Natural killer cell (primary cell): ENCODE measurements around the gene HSPB9. TPM values are rescaled to one million over a fixed set of nuclear protein-coding genes. Genes with fewer than 3 reads are reported as not detected.

Experiments used
- ATAC-seq, 3 donors: fragments of 150-1000 bp in 2 of 3; fragments of 200-7000 bp in 1 of 3; cut with Tn5 transposase; 1 replicate in 1 of 3; 2 replicates in 2 of 3; pipeline ENCODE4 v1.10.0; 2021; ENCODE audit warnings: mild to moderate bottlenecking in 2 of 3, moderate library complexity in 2 of 3
- DNase-seq, 2 donors: peaks; one replicate each; pipeline versions ENCODE4 v3.0.0 to v3.0.0-alpha.2; 2013 to 2021; ENCODE audit warnings: mixed read lengths in 1 of 2
- H3K27ac ChIP-seq: one replicate; pipeline ENCODE4 v1.5.1; 2013; ENCODE audit warnings: mild to moderate bottlenecking, low read length
- H3K27me3 ChIP-seq: one replicate; pipeline ENCODE4 v1.6.1; 2013; ENCODE audit warnings: low read length; ENCODE audit not compliant: control insufficient read depth, insufficient read depth
- H3K36me3 ChIP-seq: one replicate; pipeline ENCODE4 v1.6.1; 2013; ENCODE audit warnings: low read length; ENCODE audit not compliant: control insufficient read depth, insufficient read depth
- H3K4me1 ChIP-seq: one replicate; pipeline ENCODE4 v1.6.1; 2013; ENCODE audit warnings: low read length; ENCODE audit not compliant: control insufficient read depth, insufficient read depth
- H3K4me3 ChIP-seq: one replicate; pipeline ENCODE4 v1.5.1; 2013; ENCODE audit warnings: low read length
- H3K9me3 ChIP-seq: one replicate; pipeline ENCODE4 v1.6.1; 2013; ENCODE audit warnings: low read length; ENCODE audit not compliant: control insufficient read depth, insufficient read depth
- H3K27ac Mint-ChIP-seq, 2 donors: one replicate each; pipeline ENCODE4 v1.8.0; 2022; ENCODE audit warnings: mild to moderate bottlenecking in 2 of 2, mixed read lengths in 2 of 2, moderate library complexity in 1 of 2
- H3K27me3 Mint-ChIP-seq, 2 donors: one replicate each; pipeline ENCODE4 v1.8.0; 2022; ENCODE audit warnings: low read depth in 2 of 2, mixed read lengths in 2 of 2
- H3K36me3 Mint-ChIP-seq: one replicate; pipeline ENCODE4 v1.8.0; 2022; ENCODE audit warnings: mixed read lengths
- H3K4me1 Mint-ChIP-seq, 2 donors: one replicate each; pipeline ENCODE4 v1.8.0; 2022; ENCODE audit warnings: mixed read lengths in 2 of 2
- H3K4me3 Mint-ChIP-seq: one replicate; pipeline ENCODE4 v1.8.0; 2022; ENCODE audit warnings: mild to moderate bottlenecking, moderate library complexity, mixed read lengths
- H3K9me3 Mint-ChIP-seq, 2 donors: one replicate each; pipeline ENCODE4 v1.8.0; 2022; ENCODE audit warnings: mixed read lengths in 2 of 2
- WGBS: methylation state at CpG from one replicate; pipeline ENCODE4 v1.1.7; 2013; ENCODE audit warnings: missing lambda C conversion rate; ENCODE audit not compliant: insufficient coverage; 5-methylcytosine and 5-hydroxymethylcytosine counted together
- intact Hi-C: fragments of 100-400 bp; cut with micrococcal nuclease; formaldehyde crosslinking; loops from one replicate; pipeline ENCODE4 v1.14.2; 2022
- total RNA-seq, 4 donors: library from RNA; stranded (reverse); fragments of 120-200 nt in 1 of 4; gene quantifications; one replicate each; pipeline versions ENCODE4 v1.2.3 to v1.2.4, GENCODE V29; 2013 to 2022
- TF ChIP-seq, protein P1 (sequence below): fragments of 200-600 bp; IDR thresholded peaks from one replicate; pipeline ENCODE4 v1.8.0; 2022; ENCODE audit warnings: antibody characterized with exemption

HSPB9 gene
- total RNA-seq, 3 donors from 2014 or later (not counting 1 experiment from before 2014, with no cell fraction given): not detected

DNA sequence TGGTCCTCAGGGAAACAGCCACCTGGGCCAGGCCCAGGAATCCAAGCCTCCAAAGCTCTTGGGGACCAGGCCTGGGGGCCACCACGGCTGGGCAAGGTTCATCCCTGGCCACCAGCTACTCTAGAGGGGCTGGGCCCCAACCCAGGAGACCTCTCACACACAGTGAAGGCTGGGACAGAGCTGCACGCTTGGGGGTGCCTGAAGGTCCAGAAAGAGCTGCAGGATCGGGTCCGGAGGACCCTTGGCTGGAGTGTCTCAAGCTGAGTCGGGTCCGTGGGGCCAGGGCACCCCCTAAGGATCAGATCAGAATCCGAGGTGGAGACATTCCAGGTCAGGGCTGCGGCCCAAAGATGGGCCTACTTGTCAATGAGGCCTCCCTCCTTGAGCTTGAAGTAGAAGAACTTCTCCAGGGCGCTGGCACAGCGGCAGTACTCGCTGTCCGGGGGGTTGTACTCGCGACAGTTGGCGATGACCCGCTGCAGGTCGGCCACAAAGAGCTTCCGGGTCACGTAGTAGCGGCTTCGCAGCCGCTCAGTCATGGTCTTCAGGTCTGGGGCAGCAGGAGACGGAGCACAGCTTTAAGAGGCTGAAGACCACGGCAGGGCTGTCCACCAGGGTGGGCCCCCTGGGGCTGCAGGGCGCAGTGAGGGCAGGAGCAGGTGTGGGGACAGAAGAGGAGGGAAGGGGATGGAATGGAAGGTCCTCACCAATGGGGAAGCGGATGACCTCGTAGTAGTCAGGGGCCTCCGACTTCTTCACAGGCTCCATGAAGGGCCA, 9.1 kb upstream of the HSPB9 start:
- WGBS: 96% methylated on average over 28 of the region's 28 CpGs
- peak overlapping the region; percentile 78 for H3K27ac ChIP-seq
- H3K9me3 ChIP-seq: no peaks in the 10 kb centered on the region
- intact Hi-C loops: no loop called here
- TF ChIP-seq, protein P1, sequence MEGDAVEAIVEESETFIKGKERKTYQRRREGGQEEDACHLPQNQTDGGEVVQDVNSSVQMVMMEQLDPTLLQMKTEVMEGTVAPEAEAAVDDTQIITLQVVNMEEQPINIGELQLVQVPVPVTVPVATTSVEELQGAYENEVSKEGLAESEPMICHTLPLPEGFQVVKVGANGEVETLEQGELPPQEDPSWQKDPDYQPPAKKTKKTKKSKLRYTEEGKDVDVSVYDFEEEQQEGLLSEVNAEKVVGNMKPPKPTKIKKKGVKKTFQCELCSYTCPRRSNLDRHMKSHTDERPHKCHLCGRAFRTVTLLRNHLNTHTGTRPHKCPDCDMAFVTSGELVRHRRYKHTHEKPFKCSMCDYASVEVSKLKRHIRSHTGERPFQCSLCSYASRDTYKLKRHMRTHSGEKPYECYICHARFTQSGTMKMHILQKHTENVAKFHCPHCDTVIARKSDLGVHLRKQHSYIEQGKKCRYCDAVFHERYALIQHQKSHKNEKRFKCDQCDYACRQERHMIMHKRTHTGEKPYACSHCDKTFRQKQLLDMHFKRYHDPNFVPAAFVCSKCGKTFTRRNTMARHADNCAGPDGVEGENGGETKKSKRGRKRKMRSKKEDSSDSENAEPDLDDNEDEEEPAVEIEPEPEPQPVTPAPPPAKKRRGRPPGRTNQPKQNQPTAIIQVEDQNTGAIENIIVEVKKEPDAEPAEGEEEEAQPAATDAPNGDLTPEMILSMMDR: no peak
- DNase-seq (no peak), ATAC-seq (no peak)
- H3K4me1 ChIP-seq: peaks cover 40% of the 10 kb centered on the region
- no peaks in the 10 kb centered on the region for H3K36me3 Mint-ChIP-seq
- H3K4me3 Mint-ChIP-seq: no peak overlapping the region
- H3K27ac Mint-ChIP-seq: peak overlapping the region; percentile 89 to 95
- peaks cover 5 to 25% of the 10 kb centered on the region in 2 donors for H3K4me1 Mint-ChIP-seq
- no peaks in the 10 kb centered on the region for H3K27me3 ChIP-seq
- no peaks in the 10 kb centered on the region for H3K27me3 Mint-ChIP-seq
- H3K9me3 Mint-ChIP-seq: no peaks in the 10 kb centered on the region
- no peak overlapping the region for H3K4me3 ChIP-seq
- H3K36me3 ChIP-seq: peaks cover 14% of the 10 kb centered on the region

DNA sequence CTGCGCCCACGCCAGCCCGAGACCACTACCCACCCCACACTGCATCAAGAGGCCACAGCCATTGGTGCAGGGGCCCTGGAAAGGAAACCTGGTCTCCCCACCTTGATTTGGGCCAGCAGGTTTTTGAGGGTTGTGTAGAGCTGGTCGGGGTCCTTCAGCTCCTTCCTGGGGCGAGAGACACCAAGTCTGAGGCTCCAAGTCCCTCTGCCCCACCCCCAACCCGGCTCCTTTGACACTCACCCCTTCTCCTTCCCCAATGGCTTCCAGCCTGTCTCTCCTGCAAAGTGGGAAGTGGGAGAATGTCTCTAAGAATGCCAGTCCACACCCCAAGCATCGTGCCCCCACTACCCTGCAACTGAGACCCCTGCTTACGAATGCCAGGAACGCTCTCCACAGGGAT, 8.5 kb upstream of the HSPB9 start:
- no peaks in the 10 kb centered on the region for H3K36me3 Mint-ChIP-seq
- peaks cover 40% of the 10 kb centered on the region for H3K4me1 ChIP-seq
- H3K36me3 ChIP-seq: peaks cover 11% of the 10 kb centered on the region
- DNase-seq (no peak), ATAC-seq (no peak)
- no peaks in the 10 kb centered on the region for H3K9me3 ChIP-seq
- peak overlapping the region in 1 of 2 donors; percentile 82 for H3K27ac Mint-ChIP-seq
- no peaks in the 10 kb centered on the region for H3K9me3 Mint-ChIP-seq
- 95% methylated on average over 6 of the region's 9 CpGs for WGBS
- TF ChIP-seq, protein P1: no peak
- peaks cover 5 to 29% of the 10 kb centered on the region in 2 donors for H3K4me1 Mint-ChIP-seq
- H3K4me3 Mint-ChIP-seq: peak overlapping the region; percentile 17
- no peak overlapping the region for H3K27ac ChIP-seq
- H3K27me3 ChIP-seq: no peaks in the 10 kb centered on the region
- no peaks in the 10 kb centered on the region for H3K27me3 Mint-ChIP-seq
- no peak overlapping the region for H3K4me3 ChIP-seq
- intact Hi-C loops: no loop called here

DNA sequence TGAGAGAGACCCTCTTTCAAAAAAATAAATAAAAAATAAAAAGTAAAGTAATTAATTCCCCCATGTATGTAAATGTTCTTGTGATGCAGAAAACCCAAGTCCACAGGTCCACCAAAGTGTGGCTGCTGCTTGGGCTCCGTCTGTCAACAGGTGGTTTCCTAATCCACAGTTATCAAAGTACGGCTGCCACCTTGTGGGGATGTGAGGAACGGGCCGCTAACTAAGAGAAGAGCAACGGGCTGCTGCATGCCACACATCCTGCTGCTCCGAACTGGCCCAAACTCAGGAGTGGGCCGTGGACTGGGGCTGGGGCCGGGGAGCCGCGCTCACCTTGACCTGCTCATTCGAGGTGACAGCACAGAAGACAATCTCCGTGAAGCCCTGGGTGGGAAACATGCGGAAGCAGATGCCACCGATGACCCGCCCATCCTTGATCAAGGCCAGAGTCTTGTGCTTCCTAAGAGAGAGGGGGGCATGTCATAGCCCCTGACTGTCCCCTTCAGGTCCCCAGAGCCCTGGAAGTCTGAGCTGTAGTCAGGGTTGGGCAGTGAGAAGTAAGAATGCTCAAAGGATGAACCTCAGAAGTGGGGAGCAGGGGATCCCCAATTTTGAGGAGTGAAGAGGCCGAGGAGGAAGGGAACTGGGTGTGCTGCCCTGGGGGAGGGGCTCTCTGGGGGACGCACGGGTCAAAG, 5.8 kb upstream of the HSPB9 start:
- H3K4me3 Mint-ChIP-seq: peak overlapping the region; percentile 25
- peak; percentile 79 to 92 for DNase-seq
- WGBS: 46% methylated on average over 18 of the region's 18 CpGs
- peaks cover 9 to 35% of the 10 kb centered on the region in 2 donors for H3K4me1 Mint-ChIP-seq
- Histone ChIP-seq H3K9me3 (no peaks in the 10 kb centered on the region), H3K4me1 (peaks cover 40% of the 10 kb centered on the region), H3K36me3 (peaks cover 3% of the 10 kb centered on the region), H3K27ac (peak overlapping the region; percentile 39), H3K27me3 (no peaks in the 10 kb centered on the region), H3K4me3 (no peak overlapping the region)
- intact Hi-C loops: loop anchor here (1.0 to 5.0 kb wide), 4 partner anchors 50 to 380 kb away; no protein-coding TSS in a partner anchor
- no peaks in the 10 kb centered on the region for H3K9me3 Mint-ChIP-seq
- TF ChIP-seq, protein P1: peak; percentile 78
- H3K27me3 Mint-ChIP-seq: no peaks in the 10 kb centered on the region
- H3K36me3 Mint-ChIP-seq: no peaks in the 10 kb centered on the region
- ATAC-seq: peak; percentile 56 to 70 (median 60)
- H3K27ac Mint-ChIP-seq: peak overlapping the region in 1 of 2 donors; percentile 80
